ENCODE results near the gene PIGU.

Gene PIGU

GRCh38 chr20:34560614-34561013 lies 116.3 kb downstream of the PIGU start:
- Histone ChIP-seq H3K36me3 (no peaks in the 10 kb centered on the region), H3K4me3 (ENCODE audit: low read depth, low read length) (no peak overlapping the region), H3K4me1 (no peaks in the 10 kb centered on the region), H3K27me3 (no peaks in the 10 kb centered on the region), H3K9me3 (no peaks in the 10 kb centered on the region)
- no peak for DNase-seq
- TF ChIP-seq CTCF (IDR thresholded peaks at IDR 0.05; ENCODE audit: low read depth, low read length): no peak

- no peaks in the 10 kb centered on the region for H3K9me3 ChIP-seq
- DNase-seq: no peak
- H3K4me1 ChIP-seq: no peaks in the 10 kb centered on the region
- no peak for TF ChIP-seq CTCF (IDR thresholded peaks at IDR 0.05; ENCODE audit: low read depth, low read length)
- no peak overlapping the region for H3K4me3 ChIP-seq (ENCODE audit: low read depth, low read length)
- H3K27me3 ChIP-seq: no peaks in the 10 kb centered on the region
- H3K36me3 ChIP-seq: no peaks in the 10 kb centered on the region
These were observed 116.8 kb downstream of the PIGU start for GRCh38 chr20:34560141-34560523.

- Histone ChIP-seq H3K4me3 (ENCODE audit: low read depth, low read length) (no peak overlapping the region), H3K9me3 (no peaks in the 10 kb centered on the region), H3K27me3 (no peaks in the 10 kb centered on the region), H3K36me3 (no peaks in the 10 kb centered on the region), H3K4me1 (no peaks in the 10 kb centered on the region)
- no peak for DNase-seq
- TF ChIP-seq CTCF (IDR thresholded peaks at IDR 0.05; ENCODE audit: low read depth, low read length): no peak
These were observed 117.4 kb downstream of the PIGU start for GRCh38 chr20:34559311-34560140.

- Histone ChIP-seq H3K9me3 (no peaks in the 10 kb centered on the region), H3K36me3 (no peaks in the 10 kb centered on the region), H3K4me1 (no peaks in the 10 kb centered on the region), H3K27me3 (no peaks in the 10 kb centered on the region), H3K4me3 (ENCODE audit: low read depth, low read length) (peak within 1 kb of the TSS; percentile 87)
- DNase-seq: peak; percentile 93
- TF ChIP-seq CTCF (IDR thresholded peaks at IDR 0.05; ENCODE audit: low read depth, low read length): no peak
These were observed 118.3 kb downstream of the PIGU start, which contains the start of gene MAP1LC3A for GRCh38 chr20:34558320-34559218. MAP1LC3A (plus strand) TSS chr20:34558718; CDS start chr20:34558869, 151 bp downstream.

GRCh38 chr20:34557936-34558319 lies 119.0 kb downstream of the PIGU start:
- no peaks in the 10 kb centered on the region for H3K27me3 ChIP-seq
- no peaks in the 10 kb centered on the region for H3K9me3 ChIP-seq
- no peaks in the 10 kb centered on the region for H3K4me1 ChIP-seq
- no peaks in the 10 kb centered on the region for H3K36me3 ChIP-seq
- H3K4me3 ChIP-seq (ENCODE audit: low read depth, low read length): peak overlapping the region; percentile 87
- DNase-seq: no peak
- no peak for TF ChIP-seq CTCF (IDR thresholded peaks at IDR 0.05; ENCODE audit: low read depth, low read length)

All from BE2C (cell line).